NCI-H1436 (cell line): Measurements from ENCODE around the gene CCDC187.
A peak's percentile ranks its signal among the peaks of the same experiment; 100 is the strongest.

Source experiments
- DNase-seq: peaks from one replicate; lab custom pipeline; 2025; lab: John Stamatoyannopoulos, UW

The CCDC187 gene

DNA sequence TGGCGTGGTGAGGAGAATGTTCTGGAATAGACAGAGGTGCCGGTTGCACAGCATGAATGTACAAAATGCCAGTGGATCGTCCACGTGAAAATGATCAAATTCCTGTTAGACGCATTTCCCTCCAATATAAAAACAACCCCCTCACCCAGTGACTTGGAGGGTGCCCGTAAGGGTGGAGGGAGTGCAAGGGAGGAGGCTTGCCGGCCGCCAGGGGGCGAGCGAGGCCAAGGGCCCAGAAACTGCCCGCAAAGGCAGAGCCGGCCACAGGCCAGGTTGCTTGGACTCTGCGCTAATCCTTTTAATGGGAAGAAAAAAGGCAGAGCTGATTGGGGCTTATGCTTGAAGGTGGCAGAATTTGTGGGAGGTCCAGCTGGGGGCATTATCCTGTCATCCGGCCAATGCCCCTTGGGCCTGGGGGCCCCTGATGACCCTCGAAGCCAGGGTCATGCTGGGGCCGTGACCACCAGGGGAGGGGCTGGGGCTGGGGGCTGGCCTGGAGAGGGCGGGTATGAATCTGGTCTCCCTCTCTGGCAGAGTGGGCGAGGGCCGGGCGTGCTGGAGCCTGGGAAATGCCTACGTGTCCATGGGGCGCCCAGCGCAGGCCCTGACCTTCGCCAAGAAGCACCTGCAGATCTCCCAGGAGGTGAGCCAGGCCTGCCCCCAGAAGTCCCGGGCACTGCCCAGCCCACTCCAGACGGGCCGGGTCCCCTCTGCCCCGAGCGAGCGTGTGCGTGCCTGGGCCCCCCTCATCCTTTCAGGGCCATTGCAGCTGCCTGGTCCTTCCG lies 35.5 kb upstream of the CCDC187 start:
- no peak for DNase-seq

- no peak for DNase-seq
These were observed 34.6 kb upstream of the CCDC187 start for GRCh38 chr9:136338511-136338910.

DNA sequence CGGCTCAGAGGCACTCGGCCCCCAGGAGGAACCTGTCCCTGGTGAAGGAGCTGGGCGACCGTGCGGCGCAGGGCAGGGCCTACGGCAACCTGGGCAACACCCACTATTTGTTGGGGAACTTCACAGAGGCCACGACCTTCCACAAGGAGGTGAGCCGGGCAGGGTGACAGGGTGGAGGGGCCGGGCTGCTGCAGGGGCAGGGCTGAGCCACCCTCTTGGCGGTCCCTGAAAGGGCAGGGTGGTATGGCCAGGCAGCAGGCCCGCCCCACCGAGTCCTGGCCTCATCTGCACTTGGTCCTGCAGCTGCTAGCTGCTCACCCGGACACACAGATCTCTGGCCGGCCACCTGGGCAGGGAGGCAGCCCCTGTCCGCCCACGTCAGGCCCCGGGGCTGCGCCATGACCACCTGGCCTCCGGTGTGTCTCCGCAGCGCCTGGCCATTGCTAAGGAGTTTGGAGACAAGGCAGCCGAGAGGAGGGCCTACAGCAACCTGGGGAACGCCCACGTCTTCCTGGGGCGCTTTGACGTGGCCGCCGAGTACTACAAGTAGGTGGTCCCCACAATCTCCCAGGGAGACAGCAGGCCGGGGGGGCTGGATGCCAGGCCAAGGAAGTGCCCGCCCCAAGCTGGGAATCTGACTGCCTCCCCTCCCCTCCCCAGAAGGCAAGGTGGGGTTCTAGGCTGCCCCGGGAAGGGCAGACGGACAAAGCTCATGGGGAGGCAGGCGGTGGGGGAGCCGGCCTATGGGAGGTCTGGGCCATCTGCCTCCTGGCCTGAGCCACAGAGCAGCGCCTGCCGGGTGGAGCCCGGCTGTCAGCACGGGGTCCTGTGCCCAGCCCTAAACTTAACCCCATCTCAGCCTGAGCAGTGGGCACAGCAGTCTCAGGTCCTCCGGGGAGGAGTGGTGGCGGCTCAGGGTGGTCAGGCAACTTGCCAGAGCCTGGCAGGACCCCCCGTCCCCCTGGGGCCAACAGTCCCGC lies 33.8 kb upstream of the CCDC187 start:
- no peak for DNase-seq

GRCh38 chr9:136336881-136337280 lies 33.0 kb upstream of the CCDC187 start:
- DNase-seq, result no peak

DNA sequence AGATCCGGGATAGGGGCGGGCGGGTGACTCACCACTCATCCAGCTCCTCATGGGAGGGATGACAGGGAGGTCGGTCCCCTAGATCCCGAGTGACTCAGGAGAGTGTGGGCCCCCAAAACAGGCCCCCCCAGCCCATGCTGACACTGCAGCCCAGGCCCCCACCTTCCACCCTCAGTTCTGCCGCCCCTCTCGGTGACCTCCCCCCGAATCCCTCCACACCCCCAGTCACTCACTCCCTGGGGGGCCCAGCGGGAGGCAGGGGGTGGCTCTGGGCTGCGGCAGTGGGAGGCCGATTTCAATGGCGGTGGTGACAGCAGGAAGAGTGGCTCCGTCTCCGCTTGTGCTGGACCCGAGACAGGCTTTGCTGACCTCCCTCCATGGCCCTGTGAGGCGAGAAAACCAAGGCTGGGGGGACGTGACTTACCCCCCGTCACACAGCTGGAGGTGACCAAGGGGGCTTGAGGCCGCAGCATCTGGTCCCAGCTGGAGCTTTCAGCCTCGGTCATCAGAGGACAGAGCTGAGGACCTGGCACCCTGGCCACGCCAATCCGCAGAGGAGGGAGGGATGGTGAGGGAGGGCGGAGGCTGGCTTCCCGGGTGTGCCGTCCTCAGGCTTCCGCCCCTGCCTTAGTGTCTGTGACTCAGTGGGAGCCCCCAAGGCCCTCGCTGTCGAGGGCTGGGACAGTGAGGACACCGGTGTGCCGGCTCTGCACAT lies 32.4 kb upstream of the CCDC187 start:
- no peak for DNase-seq

GRCh38 chr9:136335296-136336155 lies 31.6 kb upstream of the CCDC187 start:
- DNase-seq, result no peak

DNA sequence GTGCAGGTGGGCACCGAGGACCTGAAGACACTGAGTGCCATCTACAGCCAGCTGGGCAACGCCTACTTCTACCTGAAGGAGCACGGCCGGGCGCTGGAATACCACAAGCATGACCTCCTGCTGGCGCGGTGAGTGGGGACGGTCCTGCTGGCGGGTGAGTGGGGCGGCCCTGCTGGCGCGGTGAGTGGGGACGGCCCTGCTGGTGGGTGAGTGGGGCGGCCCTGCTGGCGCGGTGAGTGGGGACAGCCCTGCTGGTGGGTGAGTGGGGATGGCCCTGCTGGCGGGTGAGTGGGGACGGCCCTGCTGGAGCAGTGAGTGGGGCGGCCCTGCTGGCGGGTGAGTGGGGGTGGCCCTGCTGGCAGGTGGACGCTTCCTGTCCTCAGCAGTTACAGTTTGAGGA lies 30.6 kb upstream of the CCDC187 start:
- DNase-seq, result no peak

- DNase-seq, result no peak
These were observed 29.6 kb upstream of the CCDC187 start for GRCh38 chr9:136333486-136333885.

- DNase-seq, result no peak
These were observed 29.2 kb upstream of the CCDC187 start for GRCh38 chr9:136333045-136333444.

GRCh38 chr9:136332482-136332983 lies 28.6 kb upstream of the CCDC187 start:
- DNase-seq, result no peak

DNA sequence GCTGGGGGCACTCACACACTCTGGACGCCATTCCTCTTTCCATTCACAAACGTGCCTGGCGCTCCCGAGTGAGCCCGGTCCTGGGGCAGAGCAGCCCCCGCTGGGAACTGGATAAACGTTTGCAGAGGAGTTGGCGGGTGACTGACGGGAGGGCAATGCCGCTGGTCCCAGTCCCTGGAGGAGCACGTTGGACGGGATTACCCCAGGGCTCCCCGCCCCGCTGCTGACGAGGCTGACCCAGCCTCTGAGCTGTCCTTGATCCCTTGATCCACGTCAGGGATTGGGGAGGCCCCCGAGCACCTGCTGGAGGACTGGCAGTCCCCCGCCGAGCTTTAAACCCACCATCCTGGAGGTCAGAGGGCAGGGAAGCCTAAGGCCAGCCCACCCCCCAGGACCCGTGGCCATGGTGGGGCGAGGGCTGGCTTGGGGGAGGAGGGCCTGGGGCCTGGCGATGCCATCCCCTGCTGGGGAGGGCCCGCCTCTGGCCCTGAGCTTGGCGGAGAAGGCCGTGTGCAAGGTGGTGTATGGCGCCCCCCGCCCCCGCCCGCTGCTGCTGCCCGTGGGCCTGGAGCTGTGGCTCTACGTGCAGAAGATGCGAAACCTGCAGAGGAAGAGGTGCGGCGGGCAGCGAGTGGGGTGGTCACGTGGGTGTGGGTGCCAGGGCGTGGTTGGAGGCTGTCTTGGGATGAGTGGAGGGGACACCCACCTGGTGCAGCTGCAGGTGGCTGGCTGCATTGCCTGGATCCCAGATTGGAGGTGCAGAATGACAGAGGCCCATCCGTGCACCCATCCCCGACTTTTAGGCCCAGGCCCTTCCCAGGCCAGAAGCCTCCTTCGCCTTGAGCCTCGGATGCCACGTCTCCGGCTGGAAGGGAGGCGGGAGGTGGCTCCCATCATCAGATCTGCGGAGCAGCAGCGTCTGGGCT lies 27.9 kb upstream of the CCDC187 start:
- no peak for DNase-seq

- DNase-seq, result no peak
These were observed 27.1 kb upstream of the CCDC187 start for GRCh38 chr9:136331030-136331429.

GRCh38 chr9:136330406-136330990 lies 26.6 kb upstream of the CCDC187 start:
- no peak for DNase-seq

DNA sequence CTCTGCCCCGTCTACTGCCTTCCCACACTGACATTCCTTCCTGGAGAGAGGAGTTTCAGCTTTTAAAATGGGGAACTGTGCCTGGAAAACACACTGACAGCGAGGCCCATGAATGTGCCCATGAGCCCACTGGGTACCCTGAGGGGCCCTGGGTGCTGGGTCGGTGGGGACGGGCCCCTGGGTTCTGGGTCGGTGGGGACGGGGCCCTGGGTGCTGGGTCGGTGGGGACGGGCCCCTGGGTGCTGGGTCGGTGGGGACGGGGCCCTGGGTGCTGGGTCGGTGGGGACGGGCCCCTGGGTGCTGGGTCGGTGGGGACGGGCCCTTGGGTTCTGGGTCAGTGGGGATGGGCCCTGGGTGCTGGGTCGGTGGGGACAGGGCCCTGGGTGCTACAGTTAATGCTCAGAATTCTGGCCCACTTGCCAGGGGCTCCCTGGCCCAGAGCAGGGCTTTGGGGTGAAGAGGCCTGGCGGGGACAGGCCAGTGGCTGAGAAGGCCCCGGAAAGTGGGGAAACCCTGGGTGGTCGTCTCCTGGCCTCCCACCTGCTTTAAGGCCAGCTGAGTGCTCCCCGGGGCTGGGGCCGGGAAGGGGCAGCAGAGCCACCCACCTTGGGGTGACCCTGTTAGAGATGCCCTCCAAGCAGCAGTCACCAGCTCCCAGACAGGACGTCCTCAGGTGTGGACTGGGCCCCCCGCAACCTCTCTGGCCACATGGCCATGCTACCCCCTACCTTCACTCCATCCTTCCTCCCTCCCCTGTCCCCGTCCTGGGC lies 25.9 kb upstream of the CCDC187 start:
- DNase-seq, result no peak

- DNase-seq, result no peak
These were observed 25.3 kb upstream of the CCDC187 start for GRCh38 chr9:136329211-136329627.

DNA sequence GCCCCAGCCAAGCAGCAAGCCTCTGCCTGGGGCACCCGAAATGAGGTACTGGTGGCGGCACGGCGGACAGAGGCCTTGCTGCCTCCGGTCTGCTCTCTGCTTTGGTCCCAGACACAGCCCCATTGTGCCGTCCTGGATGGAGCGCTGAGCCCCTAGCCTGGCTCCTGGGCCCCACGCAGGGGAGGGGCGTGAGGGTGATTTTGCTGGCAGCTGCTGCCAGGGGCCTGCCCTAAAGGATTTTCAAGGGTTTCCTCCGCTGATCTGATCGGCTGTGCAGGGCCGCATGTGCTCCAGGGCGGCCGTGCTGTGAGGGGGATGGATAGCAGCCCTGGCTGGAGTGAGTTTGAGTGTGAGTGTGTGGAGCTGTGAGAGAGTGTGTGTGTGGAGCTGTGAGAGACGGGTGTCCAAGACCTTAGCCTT lies 24.7 kb upstream of the CCDC187 start:
- DNase-seq, result no peak

GRCh38 chr9:136328011-136328621 lies 24.2 kb upstream of the CCDC187 start:
- DNase-seq, result no peak

DNA sequence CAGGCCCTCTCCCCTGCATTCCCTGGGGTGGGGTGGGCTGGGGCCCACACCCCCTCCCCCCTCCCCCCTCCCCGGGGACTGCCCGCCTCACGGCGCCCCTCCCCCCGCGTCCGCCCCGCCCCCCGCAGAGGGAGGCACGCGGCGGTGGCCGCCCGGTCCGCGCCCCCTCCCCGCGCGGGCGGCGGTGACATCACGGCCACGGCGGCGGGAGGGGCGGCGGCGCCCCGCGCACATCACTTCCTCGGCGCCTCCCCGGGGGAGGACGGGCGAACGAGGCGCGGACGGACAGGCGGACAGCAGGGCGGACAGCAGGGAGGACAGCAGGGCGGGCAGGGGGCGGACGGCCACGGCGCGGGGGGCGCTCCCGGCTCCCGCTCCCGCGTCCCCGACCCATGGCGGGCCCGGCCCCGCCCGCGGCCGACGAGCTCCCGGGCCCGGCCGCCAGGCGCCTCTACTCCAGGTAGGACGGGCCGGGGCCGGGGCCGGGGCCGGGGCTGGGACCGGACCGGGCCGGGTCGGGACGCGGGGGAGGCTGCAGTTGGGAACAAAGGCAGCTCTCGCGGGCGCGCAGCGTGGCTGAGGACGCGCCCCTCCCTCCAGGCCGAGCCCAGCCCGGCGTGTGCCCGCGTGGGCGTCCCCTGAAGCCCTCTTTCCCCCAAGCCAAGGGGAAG lies 23.5 kb upstream of the CCDC187 start, which contains the start of gene GPSM1:
GPSM1 (plus strand) TSS at position 236 of the 671 bp plus-strand sequence; CDS start at position 393, 157 bp downstream.
- peak; percentile 24 for DNase-seq
